ENCODE data around the gene FLNB. TPM values are rescaled to one million over a fixed set of nuclear protein-coding genes. Genes with fewer than 3 reads are reported as not detected.

Gene FLNB
- total RNA-seq, 4 donors from 2014 or later = 282 to 707 (median 563) TPM

DNA sequence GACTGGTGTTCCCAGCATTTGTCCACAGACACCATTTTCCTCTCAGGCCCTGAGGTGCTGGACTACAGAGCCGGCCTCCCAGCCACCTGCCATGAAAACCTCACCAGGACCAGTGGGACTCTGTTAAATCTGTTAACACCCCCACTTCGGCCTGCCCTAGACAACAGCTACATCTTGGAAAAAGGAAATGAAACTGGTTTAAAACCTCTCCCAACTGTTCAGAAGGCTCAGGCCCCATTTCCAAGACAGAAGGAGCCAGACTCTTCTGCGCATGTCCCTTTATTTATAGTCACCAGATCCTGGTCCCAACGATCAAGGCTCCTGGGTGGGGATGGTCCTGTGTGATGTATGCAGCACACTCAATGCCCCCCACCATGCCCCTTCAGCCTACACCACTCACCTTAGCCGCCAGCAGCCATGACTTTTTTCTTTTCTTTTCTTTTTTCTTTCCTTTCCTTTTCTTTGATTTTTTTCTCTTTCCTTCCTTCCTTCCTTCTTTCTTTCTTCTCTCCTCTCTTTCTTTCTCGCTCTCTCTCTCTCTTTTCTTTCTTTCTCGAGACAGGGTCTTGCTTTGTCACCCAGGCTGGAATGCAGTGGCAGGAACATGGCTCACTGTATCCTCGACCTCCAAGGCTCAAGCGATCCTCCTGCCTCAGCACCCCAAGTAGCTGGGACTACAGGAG lies 25.5 kb upstream of the FLNB start:
- no peaks in the 10 kb centered on the region for H3K27me3 ChIP-seq
- peak overlapping the region in 2 of 4 donors; percentile 25 to 52 for H3K27ac ChIP-seq
- in situ Hi-C loops (cut with MboI; ENCODE audit: low pct_ligation_motif_present in 1 of 4, low pct_unique_long_range_greater_than_20kb in 1 of 4, low sequenced_read_pairs in 3 of 4) = no loop called here
- 86 to 90% methylated on average over 2 to 9 of the region's 9 CpGs for WGBS, 2 donors (ENCODE audit: low coverage in 1 of 2)
- intact Hi-C loops (cut with DNase I; ENCODE audit: low total_unique reads) = no loop called here
- H3K36me3 ChIP-seq = no peaks in the 10 kb centered on the region
- H3K4me3 ChIP-seq = no peak overlapping the region
- no peak for DNase-seq
- no peak for TF ChIP-seq POLR2AphosphoS5 (IDR thresholded peaks at IDR 0.05)
- TF ChIP-seq, protein P1, sequence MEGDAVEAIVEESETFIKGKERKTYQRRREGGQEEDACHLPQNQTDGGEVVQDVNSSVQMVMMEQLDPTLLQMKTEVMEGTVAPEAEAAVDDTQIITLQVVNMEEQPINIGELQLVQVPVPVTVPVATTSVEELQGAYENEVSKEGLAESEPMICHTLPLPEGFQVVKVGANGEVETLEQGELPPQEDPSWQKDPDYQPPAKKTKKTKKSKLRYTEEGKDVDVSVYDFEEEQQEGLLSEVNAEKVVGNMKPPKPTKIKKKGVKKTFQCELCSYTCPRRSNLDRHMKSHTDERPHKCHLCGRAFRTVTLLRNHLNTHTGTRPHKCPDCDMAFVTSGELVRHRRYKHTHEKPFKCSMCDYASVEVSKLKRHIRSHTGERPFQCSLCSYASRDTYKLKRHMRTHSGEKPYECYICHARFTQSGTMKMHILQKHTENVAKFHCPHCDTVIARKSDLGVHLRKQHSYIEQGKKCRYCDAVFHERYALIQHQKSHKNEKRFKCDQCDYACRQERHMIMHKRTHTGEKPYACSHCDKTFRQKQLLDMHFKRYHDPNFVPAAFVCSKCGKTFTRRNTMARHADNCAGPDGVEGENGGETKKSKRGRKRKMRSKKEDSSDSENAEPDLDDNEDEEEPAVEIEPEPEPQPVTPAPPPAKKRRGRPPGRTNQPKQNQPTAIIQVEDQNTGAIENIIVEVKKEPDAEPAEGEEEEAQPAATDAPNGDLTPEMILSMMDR (IDR thresholded peaks at IDR 0.05) = no peak
- no peaks in the 10 kb centered on the region for H3K9me3 ChIP-seq
- peaks cover 12 to 61% (median 30%) of the 10 kb centered on the region in 4 donors for H3K4me1 ChIP-seq

DNA sequence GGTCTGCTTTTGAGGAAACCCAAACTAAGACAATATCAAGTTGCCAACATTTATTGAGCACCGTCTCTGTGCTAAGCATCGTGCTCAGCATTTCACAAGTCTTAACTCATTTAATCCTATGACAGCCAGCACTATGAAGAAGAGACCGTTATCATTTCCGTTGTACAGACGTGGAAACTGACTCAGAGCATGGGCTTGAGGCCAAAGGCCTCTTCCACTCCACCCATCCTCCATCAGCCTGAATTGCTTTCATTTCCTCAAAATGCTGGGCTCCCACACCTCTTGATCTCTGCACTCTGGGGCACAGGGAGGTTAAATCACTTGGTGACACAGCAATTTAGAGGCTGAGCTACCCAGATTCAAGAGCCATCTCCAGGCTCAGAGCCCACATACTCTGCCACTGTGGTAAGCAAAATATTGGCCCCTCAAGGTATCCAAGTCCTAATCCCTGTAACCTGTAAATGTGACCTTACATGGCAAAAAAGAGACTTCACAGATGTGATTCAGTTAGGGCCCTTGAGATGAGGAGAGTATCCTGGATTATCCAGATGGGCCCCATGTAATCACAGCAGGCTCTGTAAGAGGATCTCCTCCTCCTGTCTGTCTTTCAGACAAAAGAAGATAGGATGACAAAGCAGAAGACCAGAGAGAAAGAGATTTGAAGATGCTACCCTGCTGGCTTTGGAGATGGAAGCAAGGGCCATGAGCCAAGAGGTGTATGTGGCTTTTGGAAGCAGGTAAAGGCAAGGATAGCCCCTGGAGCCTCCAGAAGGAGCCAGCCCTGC lies 24.3 kb upstream of the FLNB start:
- intact Hi-C loops (cut with DNase I; ENCODE audit: low total_unique reads) = no loop called here
- 5 to 6% methylated on average over 4 to 5 of the region's 5 CpGs for WGBS, 2 donors (ENCODE audit: low coverage in 1 of 2)

DNA sequence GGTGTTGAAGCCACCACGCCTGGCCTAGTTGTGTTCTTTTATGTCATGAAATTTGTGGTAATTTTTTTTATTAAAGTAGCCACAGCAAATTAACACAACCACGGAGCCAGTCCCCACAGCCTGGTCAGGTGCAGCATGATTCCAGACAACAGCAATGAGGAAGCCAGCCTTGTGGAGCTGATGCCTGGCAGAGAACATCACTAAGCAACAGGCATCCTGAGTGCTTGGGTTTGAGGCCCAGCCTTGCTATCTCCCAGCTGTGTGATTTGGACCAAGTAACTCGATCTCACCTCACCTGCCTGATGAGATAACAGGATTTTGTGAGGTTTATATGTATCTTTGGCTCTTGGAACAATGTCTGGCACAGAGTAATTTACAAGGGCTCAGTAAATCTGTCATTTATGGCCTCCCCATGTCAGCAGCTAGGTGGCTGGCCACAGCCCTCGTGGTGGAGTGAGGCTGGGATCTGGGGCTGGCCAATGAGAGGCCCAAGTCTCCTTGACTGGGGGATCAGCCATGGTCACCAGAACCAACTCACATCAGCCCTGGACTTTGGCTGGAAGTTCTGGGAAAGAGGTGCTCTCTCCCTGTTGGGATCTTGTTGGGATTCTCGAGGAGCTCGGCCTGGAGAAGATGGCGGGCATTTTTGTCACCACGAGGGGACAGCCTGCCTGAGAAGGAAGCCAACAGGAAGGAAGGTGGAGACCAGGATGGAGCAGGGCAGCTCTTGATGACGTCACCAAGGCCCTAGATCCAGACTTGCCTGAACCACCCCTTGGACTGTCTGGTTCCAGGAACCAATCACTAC lies 22.8 kb upstream of the FLNB start:
- Histone ChIP-seq H3K36me3 (no peaks in the 10 kb centered on the region), H3K9me3 (no peaks in the 10 kb centered on the region), H3K4me3 (no peak overlapping the region), H3K27me3 (no peaks in the 10 kb centered on the region), H3K27ac (peak overlapping the region; percentile 1 to 73 (median 62)), H3K4me1 (peaks cover 12 to 48% (median 19%) of the 10 kb centered on the region in 4 donors)
- TF ChIP-seq EP300 (IDR thresholded peaks at IDR 0.05; ENCODE audit: low read depth) (no peak), POLR2A (IDR thresholded peaks at IDR 0.05) (no peak)
- TF ChIP-seq, protein P1 (IDR thresholded peaks at IDR 0.05) = peak in 1 of 5 experiments; percentile 20
- 50 to 86% methylated on average over 1 to 9 of the region's 9 CpGs for WGBS, 2 donors (ENCODE audit: low coverage in 1 of 2)
- intact Hi-C loops (cut with DNase I; ENCODE audit: low total_unique reads) (no loop called here), in situ Hi-C loops (cut with MboI; ENCODE audit: low pct_ligation_motif_present in 1 of 4, low pct_unique_long_range_greater_than_20kb in 1 of 4, low sequenced_read_pairs in 3 of 4) (no loop called here)
- no peak for DNase-seq

More for the DNA sequence above, 24.3 kb upstream of the FLNB start:
- Histone ChIP-seq H3K36me3 (no peaks in the 10 kb centered on the region), H3K27ac (peak overlapping the region; percentile 52 to 73 (median 67)), H3K9me3 (no peaks in the 10 kb centered on the region), H3K4me3 (no peak overlapping the region), H3K27me3 (no peaks in the 10 kb centered on the region), H3K4me1 (peaks cover 12 to 55% (median 21%) of the 10 kb centered on the region in 4 donors)
- in situ Hi-C loops (cut with MboI; ENCODE audit: low pct_ligation_motif_present in 1 of 4, low pct_unique_long_range_greater_than_20kb in 1 of 4, low sequenced_read_pairs in 3 of 4) = no loop called here
- peak; percentile 80 for DNase-seq
- TF ChIP-seq POLR2A (IDR thresholded peaks at IDR 0.05) = no peak
- peak in 2 of 3 donors; percentile 52 to 72 for TF ChIP-seq POLR2AphosphoS5 (IDR thresholded peaks at IDR 0.05)
- peak; percentile 18 for TF ChIP-seq EP300 (IDR thresholded peaks at IDR 0.05; ENCODE audit: low read depth)
- TF ChIP-seq, protein P1 (IDR thresholded peaks at IDR 0.05) = no peak

DNA sequence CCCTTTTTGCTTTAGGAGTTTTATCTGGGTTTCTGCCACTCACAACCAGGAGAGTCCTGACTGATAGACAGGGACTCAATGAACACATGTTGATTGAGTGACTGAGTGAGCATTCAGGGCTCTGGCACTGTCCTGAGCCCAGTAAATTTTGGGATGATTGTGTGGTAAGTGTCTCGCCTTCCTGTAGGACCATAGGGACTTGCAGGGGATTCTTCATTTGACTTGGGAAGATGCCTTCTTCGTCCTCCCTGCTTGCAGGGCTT lies 22.3 kb upstream of the FLNB start:
- WGBS, 2 donors (ENCODE audit: low coverage in 1 of 2) = 88% methylated on average over 2 of the region's 2 CpGs; no CpG with 5 or more reads in 1 of the 2 donors
- H3K27ac ChIP-seq = peak overlapping the region in 1 of 4 donors; percentile 55
- H3K4me3 ChIP-seq = no peak overlapping the region
- no peaks in the 10 kb centered on the region for H3K9me3 ChIP-seq
- intact Hi-C loops (cut with DNase I; ENCODE audit: low total_unique reads) = no loop called here
- H3K27me3 ChIP-seq = no peaks in the 10 kb centered on the region
- no peaks in the 10 kb centered on the region for H3K36me3 ChIP-seq
- DNase-seq = no peak
- in situ Hi-C loops (cut with MboI; ENCODE audit: low pct_ligation_motif_present in 1 of 4, low pct_unique_long_range_greater_than_20kb in 1 of 4, low sequenced_read_pairs in 3 of 4) = no loop called here
- TF ChIP-seq, protein P1 (IDR thresholded peaks at IDR 0.05) = no peak
- TF ChIP-seq POLR2A (IDR thresholded peaks at IDR 0.05) (no peak), EP300 (IDR thresholded peaks at IDR 0.05; ENCODE audit: low read depth) (no peak), POLR2AphosphoS5 (IDR thresholded peaks at IDR 0.05) (no peak)
- H3K4me1 ChIP-seq = peaks cover 12 to 45% (median 18%) of the 10 kb centered on the region in 4 donors
